Type B pancreatic cell (in vitro differentiated cells): ENCODE results near the gene AGXT2. TPM values are rescaled to one million over a fixed set of nuclear protein-coding genes. Genes with fewer than 3 reads are reported as not detected.

Experiments used
- DNase-seq: peaks from one replicate; pipeline ENCODE4 v3.0.0; 2021; ENCODE audit warnings: mixed read lengths; ENCODE audit not compliant: unreplicated experiment; ENCODE audit errors: extremely low spot score
- H3K27ac Mint-ChIP-seq: 2 replicates; pipeline ENCODE4 v1.8.0; 2021; ENCODE audit warnings: mild to moderate bottlenecking, mixed read lengths
- H3K27me3 Mint-ChIP-seq: 2 replicates; pipeline ENCODE4 v1.8.0; 2021; ENCODE audit warnings: mixed read lengths
- H3K36me3 Mint-ChIP-seq: 2 replicates; pipeline ENCODE4 v1.8.0; 2021; ENCODE audit warnings: mixed read lengths
- H3K4me1 Mint-ChIP-seq: one replicate; pipeline ENCODE4 v1.8.0; 2021; ENCODE audit warnings: mixed read lengths; ENCODE audit not compliant: unreplicated experiment
- H3K4me3 Mint-ChIP-seq: 2 replicates; pipeline ENCODE4 v1.8.0; 2021; ENCODE audit warnings: mild to moderate bottlenecking, mixed read lengths
- H3K9me3 Mint-ChIP-seq: 2 replicates; pipeline ENCODE4 v1.8.0; 2021; ENCODE audit warnings: mixed read lengths
- total RNA-seq: library from RNA; stranded (reverse); gene quantifications from 2 replicates; pipeline ENCODE4 v1.2.1, GENCODE V29; 2021; ENCODE audit warnings: low replicate concordance
- TF ChIP-seq, protein P1 (sequence below): fragments of 200-600 bp; sonication (generic); conservative IDR thresholded peaks from 2 replicates; pipeline ENCODE4 v1.5.0; 2021; ENCODE audit warnings: antibody characterized with exemption, mild to moderate bottlenecking

The AGXT2 gene
- total RNA-seq, 1 donor from 2014 or later = not detected

DNA sequence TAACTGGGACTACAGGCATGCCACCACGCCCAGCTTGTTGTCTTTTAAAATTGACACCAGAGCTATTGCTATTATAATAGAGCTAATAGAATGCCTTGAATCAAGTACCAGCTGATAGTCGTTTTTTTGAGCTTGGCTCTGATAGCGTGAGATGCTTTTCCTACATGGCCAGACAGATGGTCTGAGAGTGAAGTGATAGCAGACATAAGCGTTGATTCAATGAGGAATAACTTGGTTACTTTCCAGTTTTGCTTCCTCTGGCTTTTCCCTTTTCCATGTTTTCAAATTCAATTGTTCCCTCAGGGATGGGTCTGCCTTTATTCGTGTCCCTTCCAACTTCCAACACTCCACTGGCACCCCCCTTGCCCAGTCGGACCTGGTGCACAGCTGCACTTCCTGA, 15.4 kb downstream of the AGXT2 start:
- Mint-ChIP-seq H3K9me3 (no peaks in the 10 kb centered on the region), H3K4me1 (peaks cover 22% of the 10 kb centered on the region), H3K36me3 (no peaks in the 10 kb centered on the region), H3K27me3 (peaks cover 3% of the 10 kb centered on the region), H3K27ac (no peak overlapping the region), H3K4me3 (no peak overlapping the region)
- DNase-seq = no peak
- TF ChIP-seq, protein P1, sequence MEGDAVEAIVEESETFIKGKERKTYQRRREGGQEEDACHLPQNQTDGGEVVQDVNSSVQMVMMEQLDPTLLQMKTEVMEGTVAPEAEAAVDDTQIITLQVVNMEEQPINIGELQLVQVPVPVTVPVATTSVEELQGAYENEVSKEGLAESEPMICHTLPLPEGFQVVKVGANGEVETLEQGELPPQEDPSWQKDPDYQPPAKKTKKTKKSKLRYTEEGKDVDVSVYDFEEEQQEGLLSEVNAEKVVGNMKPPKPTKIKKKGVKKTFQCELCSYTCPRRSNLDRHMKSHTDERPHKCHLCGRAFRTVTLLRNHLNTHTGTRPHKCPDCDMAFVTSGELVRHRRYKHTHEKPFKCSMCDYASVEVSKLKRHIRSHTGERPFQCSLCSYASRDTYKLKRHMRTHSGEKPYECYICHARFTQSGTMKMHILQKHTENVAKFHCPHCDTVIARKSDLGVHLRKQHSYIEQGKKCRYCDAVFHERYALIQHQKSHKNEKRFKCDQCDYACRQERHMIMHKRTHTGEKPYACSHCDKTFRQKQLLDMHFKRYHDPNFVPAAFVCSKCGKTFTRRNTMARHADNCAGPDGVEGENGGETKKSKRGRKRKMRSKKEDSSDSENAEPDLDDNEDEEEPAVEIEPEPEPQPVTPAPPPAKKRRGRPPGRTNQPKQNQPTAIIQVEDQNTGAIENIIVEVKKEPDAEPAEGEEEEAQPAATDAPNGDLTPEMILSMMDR = no peak

DNA sequence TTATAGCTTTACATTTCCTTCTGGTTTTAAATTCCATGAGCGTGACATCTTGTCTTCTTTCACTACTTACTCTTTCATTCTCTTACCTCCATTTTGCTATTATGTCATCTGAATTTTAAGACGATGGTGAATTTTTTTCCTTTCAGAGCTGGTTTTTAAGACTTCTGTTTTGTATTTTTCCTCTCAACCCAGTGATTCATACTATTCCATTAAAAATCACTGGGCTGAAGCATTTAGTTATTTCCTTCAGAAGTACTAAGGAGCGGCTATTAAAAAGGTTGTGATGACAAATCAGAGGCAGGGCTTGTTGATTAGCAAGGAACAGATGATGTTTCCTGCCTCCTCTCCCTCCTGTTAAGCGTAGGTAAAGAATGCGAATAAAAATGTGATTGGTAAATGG, 16.5 kb downstream of the AGXT2 start:
- Mint-ChIP-seq H3K27ac (no peak overlapping the region), H3K27me3 (no peaks in the 10 kb centered on the region), H3K9me3 (no peaks in the 10 kb centered on the region), H3K36me3 (no peaks in the 10 kb centered on the region), H3K4me3 (no peak overlapping the region), H3K4me1 (peaks cover 14% of the 10 kb centered on the region)
- TF ChIP-seq, protein P1 = no peak
- no peak for DNase-seq

DNA sequence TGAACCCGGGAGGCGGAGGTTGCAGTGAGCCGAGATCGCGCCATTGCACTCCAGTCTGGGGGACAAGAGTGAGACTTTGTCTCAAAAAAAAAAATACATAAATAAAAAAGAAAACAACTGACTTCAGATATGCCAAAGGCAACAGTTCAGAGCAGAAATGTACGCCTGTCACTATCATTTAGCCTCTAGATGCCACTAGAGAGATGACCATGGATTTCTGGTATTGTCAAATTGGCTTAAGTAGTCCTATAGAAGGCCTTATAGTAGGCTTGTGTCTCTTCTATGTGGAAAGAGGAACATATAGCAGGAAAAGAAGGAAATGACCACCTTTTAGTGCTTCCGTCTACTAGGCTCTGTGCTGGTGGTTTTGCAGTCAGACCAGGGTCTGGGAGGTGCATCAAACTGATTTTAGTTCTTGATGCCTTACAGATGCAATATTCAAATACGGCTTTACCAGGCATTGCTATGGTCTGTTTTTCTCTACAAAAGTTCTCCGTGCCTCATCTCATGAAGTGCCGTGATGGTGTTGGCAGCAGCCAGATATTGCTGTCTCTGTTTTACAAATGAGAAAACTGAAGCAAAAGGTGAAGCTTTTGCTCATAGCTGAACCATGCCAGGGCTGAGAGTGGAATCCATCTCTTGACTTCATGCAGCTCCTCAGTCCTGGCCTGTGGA, 17.2 kb downstream of the AGXT2 start:
- DNase-seq = no peak
- Mint-ChIP-seq H3K9me3 (no peaks in the 10 kb centered on the region), H3K27me3 (peaks cover 3% of the 10 kb centered on the region), H3K36me3 (no peaks in the 10 kb centered on the region), H3K4me1 (peaks cover 11% of the 10 kb centered on the region), H3K4me3 (no peak overlapping the region), H3K27ac (no peak overlapping the region)
- TF ChIP-seq, protein P1 = no peak

DNA sequence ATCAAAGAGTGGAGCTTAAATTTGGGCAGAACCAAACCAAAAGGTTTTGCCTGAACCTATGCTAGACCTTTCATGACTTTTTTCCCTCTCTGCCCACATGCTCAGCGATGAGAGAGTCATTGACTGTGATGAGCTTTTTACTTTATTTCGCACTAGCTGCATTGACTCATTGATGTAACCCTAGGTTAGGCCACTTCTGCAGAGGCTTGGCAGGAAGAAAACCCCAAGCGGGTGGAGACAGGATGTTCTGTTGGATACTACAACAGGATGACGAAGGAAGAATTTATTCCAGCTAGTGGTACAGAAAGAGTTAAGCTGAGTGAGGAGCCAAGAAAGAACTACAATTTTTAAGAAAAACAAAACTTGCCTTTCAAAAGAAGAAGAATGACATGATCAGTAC, 18.4 kb downstream of the AGXT2 start:
- Mint-ChIP-seq H3K36me3 (no peaks in the 10 kb centered on the region), H3K9me3 (no peaks in the 10 kb centered on the region), H3K4me3 (no peak overlapping the region), H3K4me1 (peaks cover 11% of the 10 kb centered on the region), H3K27ac (no peak overlapping the region), H3K27me3 (peaks cover 5% of the 10 kb centered on the region)
- TF ChIP-seq, protein P1 = no peak
- DNase-seq = no peak

- H3K4me3 Mint-ChIP-seq = no peak overlapping the region
- no peak overlapping the region for H3K27ac Mint-ChIP-seq
- TF ChIP-seq, protein P1 = no peak
- H3K9me3 Mint-ChIP-seq = no peaks in the 10 kb centered on the region
- H3K36me3 Mint-ChIP-seq = no peaks in the 10 kb centered on the region
- H3K4me1 Mint-ChIP-seq = peaks cover 6% of the 10 kb centered on the region
- no peak for DNase-seq
- peaks cover 5% of the 10 kb centered on the region for H3K27me3 Mint-ChIP-seq
These were observed 20.8 kb downstream of the AGXT2 start for GRCh38 chr5:35026941-35027340.
